Activated B cell treated with CpG ODN at 0.5 μM for 24 hours (primary cell): ENCODE results near the gene HRC. TPM values are rescaled to one million over a fixed set of nuclear protein-coding genes. Genes with fewer than 3 reads are reported as not detected.

Experiments used
- ATAC-seq: fragments of 200-7000 bp; cut with Tn5 transposase; one replicate; pipeline ENCODE4 v1.10.0; 2021; ENCODE audit warnings: low read depth, mild to moderate bottlenecking, moderate library complexity
- CTCF ChIA-PET: fragments of 350-600 bp; sonication (Branson Sonifier 250); formaldehyde crosslinking; loops from one replicate; lab custom pipeline; 2021; ENCODE audit warnings: antibody characterized with exemption; lab: Charles Lee
- POLR2A ChIA-PET: fragments of 350-600 bp; sonication (Branson Sonifier 250); formaldehyde crosslinking; loops from one replicate; lab custom pipeline; 2021; ENCODE audit warnings: antibody characterized with exemption; lab: Charles Lee
- DNase-seq: peaks from one replicate; pipeline ENCODE4 v3.0.0; 2022
- H3K27ac Mint-ChIP-seq: one replicate; pipeline ENCODE4 v1.8.0; 2020; ENCODE audit warnings: mixed read lengths
- H3K27me3 Mint-ChIP-seq: one replicate; pipeline ENCODE4 v1.8.0; 2021; ENCODE audit warnings: mixed read lengths
- H3K36me3 Mint-ChIP-seq: one replicate; pipeline ENCODE4 v1.8.0; 2021; ENCODE audit warnings: low read depth, mixed read lengths
- H3K4me1 Mint-ChIP-seq: one replicate; pipeline ENCODE4 v1.8.0; 2021; ENCODE audit warnings: mixed read lengths
- H3K4me3 Mint-ChIP-seq: one replicate; pipeline ENCODE4 v1.8.0; 2020; ENCODE audit warnings: mild to moderate bottlenecking, mixed read lengths
- H3K9me3 Mint-ChIP-seq: one replicate; pipeline ENCODE4 v1.8.0; 2020; ENCODE audit warnings: mixed read lengths
- CTCF ChIP-seq: fragments of 200-600 bp; IDR thresholded peaks from one replicate; pipeline ENCODE4 v1.8.0; 2022; ENCODE audit warnings: antibody characterized with exemption, mild to moderate bottlenecking
- intact Hi-C: fragments of 100-400 bp; cut with micrococcal nuclease; formaldehyde crosslinking; loops from one replicate; pipeline ENCODE4 v1.15.1; 2024
- total RNA-seq: library from RNA; stranded (reverse); gene quantifications from 2 replicates; pipeline ENCODE4 v1.2.3, GENCODE V29; 2022

Gene HRC
- total RNA-seq, 1 donor from 2014 or later: not detected

GRCh38 chr19:49119411-49120324 lies 35.5 kb downstream of the HRC start, which contains the start of gene PPFIA3:
Gene PPFIA3, plus strand, starts transcription at chr19:49119544. Its CDS starts 8,330 bp downstream, at chr19:49127874.
- peaks cover 41% of the 10 kb centered on the region for H3K4me1 Mint-ChIP-seq
- peak within 1 kb of the TSS; percentile 87 for H3K27ac Mint-ChIP-seq
- H3K4me3 Mint-ChIP-seq: peak within 1 kb of the TSS; percentile 84
- TF ChIP-seq CTCF: no peak
- H3K27me3 Mint-ChIP-seq: peaks cover 7% of the 10 kb centered on the region
- ChIA-PET CTCF (interaction anchor here (0.6 to 1.5 kb wide), 2 partner anchors 22 to 79 kb away, joined by 3 read pairs; no protein-coding TSS in a partner anchor), POLR2A (interaction anchor here (0.6 to 1.3 kb wide), 3 partner anchors 8 to 210 kb away, joined by 3 to 9 read pairs (median 4); no protein-coding TSS in a partner anchor)
- ATAC-seq (no peak), DNase-seq (peak; percentile 32)
- no peaks in the 10 kb centered on the region for H3K36me3 Mint-ChIP-seq
- no peaks in the 10 kb centered on the region for H3K9me3 Mint-ChIP-seq
- intact Hi-C loops: loop anchor here (1.0 to 10.0 kb wide), 7 partner anchors 9 to 755 kb away; partner anchors contain the start of genes AKT1S1, ALDH16A1, DBP and GYS1

- H3K27me3 Mint-ChIP-seq: peaks cover 7% of the 10 kb centered on the region
- no peaks in the 10 kb centered on the region for H3K36me3 Mint-ChIP-seq
- TF ChIP-seq CTCF: no peak
- ATAC-seq (peak; percentile 82), DNase-seq (peak; percentile 96)
- CTCF ChIA-PET: no interaction called here
- peak within 1 kb of the TSS; percentile 84 for H3K4me3 Mint-ChIP-seq
- POLR2A ChIA-PET: interaction anchor here (1.3 kb wide), 1 partner anchor 21 kb away, joined by 3 read pairs; no protein-coding TSS in a partner anchor
- intact Hi-C loops: loop anchor here (1.0 to 10.0 kb wide), 7 partner anchors 10 to 756 kb away; partner anchors contain the start of genes AKT1S1, ALDH16A1, DBP and GYS1
- H3K27ac Mint-ChIP-seq: peak within 1 kb of the TSS; percentile 87
- H3K4me1 Mint-ChIP-seq: peaks cover 44% of the 10 kb centered on the region
- no peaks in the 10 kb centered on the region for H3K9me3 Mint-ChIP-seq
Observed at GRCh38 chr19:49118565-49119410, 36.4 kb downstream of the HRC start, which contains the start of gene C19orf73. Gene C19orf73, minus strand, starts transcription at chr19:49119143. Its CDS starts 121 bp downstream, at chr19:49119022.

- DNase-seq: no peak
- Mint-ChIP-seq H3K4me1 (peaks cover 50% of the 10 kb centered on the region), H3K27ac (peak overlapping the region; percentile 87), H3K9me3 (no peaks in the 10 kb centered on the region), H3K36me3 (no peaks in the 10 kb centered on the region), H3K4me3 (peak overlapping the region; percentile 84), H3K27me3 (peaks cover 7% of the 10 kb centered on the region)
- ATAC-seq: no peak
- CTCF ChIA-PET: interaction anchor here (2.9 kb wide), 1 partner anchor 12 kb away, joined by 8 read pairs; no protein-coding TSS in a partner anchor
- intact Hi-C loops: loop anchor here (2.0 to 10.0 kb wide), 6 partner anchors 29 to 757 kb away; partner anchors contain the start of genes AKT1S1, ALDH16A1, DBP and GYS1
- TF ChIP-seq CTCF: no peak
- POLR2A ChIA-PET: interaction anchor here (0.9 kb wide), 1 partner anchor 124 kb away, joined by 3 read pairs; the partner anchor contains the start of genes GYS1 and RUVBL2
Observed at GRCh38 chr19:49117677-49118564, 37.3 kb downstream of the HRC start.

GRCh38 chr19:49116544-49116943 lies 38.7 kb downstream of the HRC start:
- intact Hi-C loops: loop anchor here (10.0 kb wide), 3 partner anchors 122 to 758 kb away; partner anchors contain the start of genes AKT1S1, DBP, GYS1 and RUVBL2
- ChIA-PET CTCF (interaction anchor here (2.9 kb wide), 1 partner anchor 10 kb away, joined by 8 read pairs; no protein-coding TSS in a partner anchor), POLR2A (interaction anchor here (0.6 kb wide), 1 partner anchor 239 kb away, joined by 7 read pairs; no protein-coding TSS in a partner anchor)
- TF ChIP-seq CTCF: no peak
- Mint-ChIP-seq H3K4me1 (peaks cover 50% of the 10 kb centered on the region), H3K27me3 (peaks cover 7% of the 10 kb centered on the region), H3K9me3 (no peaks in the 10 kb centered on the region), H3K27ac (no peak overlapping the region), H3K36me3 (no peaks in the 10 kb centered on the region), H3K4me3 (peak overlapping the region; percentile 50)
- ATAC-seq (no peak), DNase-seq (no peak)
